ENCODE measurements around the gene CORO7. TPM values are rescaled to one million over a fixed set of nuclear protein-coding genes. Genes with fewer than 3 reads are reported as not detected.
"Not testable (repeated sequence)": the region's sequence is repeated elsewhere in the genome, so short reads cannot be mapped to it uniquely, and the experiment has no call there.

The CORO7 gene
- polyA plus RNA-seq, 3 donors from 2014 or later, result 37.6 to 112 (median 37.8) TPM

DNA sequence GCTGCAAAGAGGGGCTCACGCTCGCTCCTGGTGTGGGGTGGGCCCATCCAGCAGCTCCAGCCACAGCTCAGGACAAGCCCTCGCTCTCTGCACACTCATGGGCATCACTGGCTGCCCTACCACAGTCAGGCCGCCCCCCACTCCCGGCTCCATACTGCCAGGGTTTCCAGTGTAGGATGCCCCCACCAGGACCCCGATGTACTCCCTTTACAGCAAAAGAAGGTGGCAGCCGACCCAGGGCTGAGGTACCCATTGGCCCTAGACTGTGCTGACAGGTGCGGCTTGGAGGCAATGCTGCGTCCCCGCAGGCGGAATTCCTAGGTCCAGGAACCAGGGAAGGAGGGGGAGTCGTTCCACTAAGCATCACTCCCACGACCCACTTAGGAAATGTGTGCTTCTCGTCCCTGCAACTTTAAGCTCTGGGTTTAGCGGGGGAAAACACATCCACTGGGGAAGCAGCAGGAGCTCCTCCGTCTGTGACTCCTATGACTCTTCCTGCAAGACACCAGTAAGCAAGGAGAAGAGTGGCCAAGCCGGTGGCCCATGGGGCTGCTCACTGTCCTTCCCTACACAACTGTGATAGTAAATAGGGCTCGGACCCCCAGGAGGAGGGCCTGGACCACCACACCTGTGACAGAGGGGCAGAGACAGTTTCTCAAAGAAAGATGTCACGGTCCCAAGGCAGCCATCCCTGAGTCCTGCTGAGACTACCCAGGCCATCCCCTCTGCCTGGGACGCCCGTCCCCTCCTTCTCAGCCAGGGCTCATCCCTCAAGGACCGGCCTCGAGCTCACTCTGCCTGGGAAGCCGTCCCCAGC lies 13.1 kb downstream of the CORO7 start:
- peak overlapping the region in 3 of 6 donors; percentile 28 to 85 (median 35) for H3K27ac Mint-ChIP-seq
- DNase-seq, result no peak
- peaks cover 12 to 16% of the 10 kb centered on the region in 2 donors for H3K4me1 Mint-ChIP-seq
- peaks cover 0 to 2% (median 0%) of the 10 kb centered on the region in 6 donors for H3K9me3 Mint-ChIP-seq
- peaks cover 13 to 25% (median 15%) of the 10 kb centered on the region in 3 donors for H3K36me3 Mint-ChIP-seq
- no peak overlapping the region for H3K4me3 Mint-ChIP-seq
- peaks cover 36 to 65% (median 39%) of the 10 kb centered on the region in 3 donors for H3K27me3 Mint-ChIP-seq (ENCODE audit: low read depth in 3 of 3)

DNA sequence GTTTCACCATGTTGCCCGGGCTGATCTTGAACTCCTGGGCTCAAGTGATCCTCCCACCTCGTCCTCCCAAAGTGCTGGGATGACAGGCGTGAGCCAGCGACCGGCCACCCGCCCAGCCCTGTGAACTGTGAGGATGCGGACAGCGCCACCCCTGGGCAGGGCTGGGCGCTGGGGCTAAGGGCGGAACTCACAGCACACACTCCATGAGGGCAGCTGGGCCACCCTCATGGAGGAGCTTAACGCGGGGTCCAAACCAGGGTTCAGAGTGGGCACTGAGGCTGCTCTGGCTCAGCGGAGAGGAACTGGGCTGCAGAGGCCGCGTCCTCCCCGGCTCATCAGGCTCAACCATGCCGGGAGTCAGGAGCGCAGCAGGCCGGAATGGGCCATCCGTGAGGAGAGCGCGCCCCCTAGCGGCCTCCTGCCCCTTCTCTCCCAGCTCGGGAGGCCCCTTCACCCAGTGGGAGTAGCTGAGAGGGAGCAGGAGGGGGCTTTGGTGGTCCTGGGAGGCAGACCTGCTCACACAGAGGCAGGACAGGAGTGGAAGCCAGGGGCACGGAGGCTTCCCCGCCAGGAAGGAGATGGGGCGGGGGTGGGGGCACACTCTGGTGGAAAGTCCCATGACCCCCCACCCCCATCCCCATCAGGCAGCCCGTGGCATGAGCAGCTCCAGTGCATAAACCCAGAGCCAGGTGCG lies 13.8 kb downstream of the CORO7 start:
- Mint-ChIP-seq H3K4me3 (no peak overlapping the region), H3K4me1 (peaks cover 12 to 16% of the 10 kb centered on the region in 2 donors), H3K9me3 (peaks cover 0 to 2% (median 0%) of the 10 kb centered on the region in 6 donors), H3K36me3 (peaks cover 13 to 25% (median 15%) of the 10 kb centered on the region in 3 donors), H3K27me3 (ENCODE audit: low read depth in 3 of 3) (peaks cover 36 to 65% (median 42%) of the 10 kb centered on the region in 3 donors), H3K27ac (peak overlapping the region in 1 of 6 donors; percentile 35)
- DNase-seq, result peak; percentile 54 to 63 (median 61)

DNA sequence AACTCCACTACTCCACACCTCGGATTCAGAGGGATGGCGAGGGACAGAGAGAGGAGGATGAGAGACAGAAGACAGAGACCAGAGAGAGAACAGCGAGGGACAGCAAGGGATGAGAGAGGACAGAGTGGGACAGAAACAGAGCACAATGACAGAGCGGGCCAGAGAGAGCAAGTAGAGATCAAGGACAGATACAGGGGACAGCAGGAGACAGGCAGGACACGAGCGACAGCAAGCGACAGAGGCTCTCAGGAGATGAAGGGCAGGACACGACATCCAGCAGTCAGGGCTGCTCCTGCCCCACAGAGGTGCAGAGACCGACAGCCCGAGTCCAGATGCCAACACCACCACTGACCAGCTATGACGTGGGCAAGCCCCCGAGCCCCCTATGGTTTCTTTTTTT lies 14.9 kb downstream of the CORO7 start:
- H3K9me3 Mint-ChIP-seq, result peaks cover 0 to 2% (median 0%) of the 10 kb centered on the region in 6 donors
- H3K4me3 Mint-ChIP-seq, result no peak overlapping the region
- peaks cover 32 to 59% (median 44%) of the 10 kb centered on the region in 3 donors for H3K27me3 Mint-ChIP-seq (ENCODE audit: low read depth in 3 of 3)
- H3K36me3 Mint-ChIP-seq, result peaks cover 13 to 25% (median 15%) of the 10 kb centered on the region in 3 donors
- no peak for DNase-seq
- H3K27ac Mint-ChIP-seq, result peak overlapping the region in 3 of 6 donors; percentile 23 to 65 (median 50)
- peaks cover 12 to 16% of the 10 kb centered on the region in 2 donors for H3K4me1 Mint-ChIP-seq

DNA sequence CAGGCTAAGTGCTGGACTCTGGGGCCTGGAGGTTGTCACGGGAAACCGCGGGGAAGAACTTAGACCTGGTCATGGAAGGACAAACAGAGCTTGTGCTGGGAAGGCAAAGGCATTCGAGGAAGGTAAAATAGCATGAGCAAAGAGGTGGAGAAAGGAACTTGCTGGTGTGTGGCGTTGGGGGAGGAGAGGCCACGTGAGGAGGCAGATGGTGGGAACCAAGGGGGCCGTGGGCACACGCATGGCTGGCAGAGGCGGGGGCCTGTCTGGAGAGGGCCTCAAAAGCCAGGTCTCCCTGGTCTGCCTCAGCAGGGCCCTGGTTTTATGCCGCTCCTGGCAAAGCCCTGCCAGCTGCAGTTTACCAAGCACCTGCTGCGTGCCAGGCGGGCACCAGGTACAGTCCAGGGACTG lies 15.3 kb downstream of the CORO7 start:
- Mint-ChIP-seq H3K9me3 (peaks cover 0 to 2% (median 0%) of the 10 kb centered on the region in 6 donors), H3K27me3 (ENCODE audit: low read depth in 3 of 3) (peaks cover 28 to 55% (median 40%) of the 10 kb centered on the region in 3 donors), H3K4me3 (peak overlapping the region in 1 of 5 donors; percentile 24), H3K36me3 (peaks cover 13 to 25% (median 15%) of the 10 kb centered on the region in 3 donors), H3K27ac (peak overlapping the region in 4 of 6 donors; percentile 12 to 85 (median 22)), H3K4me1 (peaks cover 12 to 16% of the 10 kb centered on the region in 2 donors)
- no peak for DNase-seq

DNA sequence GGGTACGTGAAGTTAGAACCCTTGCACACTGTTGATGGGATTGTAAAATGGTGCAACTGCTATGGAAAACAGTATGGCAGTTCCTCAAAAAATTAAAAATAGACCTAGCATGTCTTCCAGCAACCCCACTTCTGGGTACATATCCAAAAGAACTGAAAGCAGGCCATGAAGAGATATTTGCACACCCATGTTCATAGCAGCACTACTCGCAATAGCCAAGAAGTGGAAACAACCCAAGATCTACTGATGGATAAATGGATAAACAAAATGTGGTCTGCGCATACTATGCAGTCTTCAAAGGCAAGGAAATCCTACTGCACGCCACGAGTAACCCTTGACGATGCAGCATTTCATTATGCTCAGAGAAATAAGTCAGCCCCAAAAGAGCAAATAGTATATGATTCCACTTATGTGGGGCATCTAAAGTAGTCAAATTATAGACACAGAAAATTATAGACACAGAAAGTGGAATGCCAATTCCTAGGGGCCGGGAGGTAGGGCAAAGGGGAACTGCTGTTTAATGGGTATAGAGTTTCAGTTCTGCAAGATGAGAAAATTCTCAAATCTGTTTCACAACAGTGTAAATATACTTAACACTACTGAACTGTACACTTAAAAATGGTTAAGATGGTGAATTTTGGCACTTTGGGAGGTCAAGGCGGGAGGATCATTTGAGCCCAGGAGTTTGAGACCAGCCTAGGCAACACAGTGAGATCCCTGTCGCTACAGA lies 17.2 kb downstream of the CORO7 start:
- peaks cover 11 to 23% of the 10 kb centered on the region in 2 donors for H3K4me1 Mint-ChIP-seq
- peaks cover 4 to 17% (median 16%) of the 10 kb centered on the region in 3 donors for H3K36me3 Mint-ChIP-seq
- DNase-seq, result no peak
- H3K27me3 Mint-ChIP-seq (ENCODE audit: low read depth in 3 of 3), result peaks cover 16 to 40% (median 38%) of the 10 kb centered on the region in 3 donors
- H3K4me3 Mint-ChIP-seq, result no peak overlapping the region
- no peaks in the 10 kb centered on the region for H3K9me3 Mint-ChIP-seq
- H3K27ac Mint-ChIP-seq, result peak overlapping the region in 3 of 6 donors; percentile 8 to 62 (median 20)

DNA sequence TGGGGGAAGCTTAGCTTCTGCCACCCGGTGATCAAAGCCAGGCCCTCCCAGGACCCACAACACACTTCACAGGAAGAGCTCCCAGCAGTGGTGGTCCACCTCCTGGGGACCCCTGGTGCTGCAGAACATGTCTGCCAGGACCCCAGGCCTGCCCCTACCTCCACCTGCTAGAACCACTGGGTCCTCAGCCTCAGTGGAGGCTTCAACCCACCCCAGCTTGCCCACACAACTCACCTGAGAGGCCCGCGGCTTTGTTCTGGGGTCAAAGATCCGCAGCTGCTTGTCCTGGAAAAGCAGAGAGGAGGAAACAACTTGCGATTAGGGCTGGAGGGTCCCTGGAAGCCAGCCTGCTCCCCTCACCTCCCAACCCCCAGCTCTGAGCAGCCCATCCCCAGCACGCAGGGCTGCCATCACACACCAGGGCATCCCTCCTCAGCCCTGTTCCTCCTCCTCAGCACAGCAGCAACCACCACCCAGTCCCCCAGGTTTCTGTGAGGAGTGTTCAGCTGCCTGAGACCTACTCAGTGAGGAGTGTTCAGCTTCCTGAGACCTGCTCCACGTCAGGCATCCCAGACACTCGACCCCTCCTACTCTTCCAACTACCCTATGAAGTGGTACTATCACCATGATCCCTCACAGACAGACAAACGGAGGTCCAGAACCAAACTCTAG lies 21.2 kb downstream of the CORO7 start:
- Mint-ChIP-seq H3K27ac (peak overlapping the region in 4 of 6 donors; percentile 30 to 70 (median 46)), H3K36me3 (peaks cover 0 to 8% (median 8%) of the 10 kb centered on the region in 3 donors), H3K27me3 (ENCODE audit: low read depth in 3 of 3) (peaks cover 8 to 23% (median 17%) of the 10 kb centered on the region in 3 donors), H3K4me3 (no peak overlapping the region), H3K4me1 (peaks cover 7 to 12% of the 10 kb centered on the region in 2 donors), H3K9me3 (no peaks in the 10 kb centered on the region)
- DNase-seq, result no peak

DNA sequence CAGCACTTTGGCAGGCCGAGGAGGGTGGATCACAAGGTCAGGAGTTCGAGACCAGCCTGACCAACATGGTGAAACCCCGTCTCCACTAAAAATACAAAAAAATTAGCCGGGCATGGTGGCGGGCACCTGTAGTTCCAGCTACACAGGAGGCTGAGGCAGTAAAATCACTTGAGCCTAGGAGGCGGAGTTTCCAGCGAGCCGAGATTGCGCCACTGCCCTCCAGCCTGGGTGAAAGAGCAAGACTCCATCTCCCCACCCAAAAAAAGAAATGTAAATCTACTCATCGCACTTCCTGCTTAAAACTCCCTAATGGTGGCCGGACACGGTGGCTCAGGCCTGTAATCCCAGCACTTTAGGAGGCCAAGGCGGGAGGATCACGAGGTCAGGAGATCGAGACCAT lies 22.5 kb downstream of the CORO7 start:
- H3K9me3 Mint-ChIP-seq, H3K36me3 Mint-ChIP-seq, H3K27ac Mint-ChIP-seq, H3K4me1 Mint-ChIP-seq, DNase-seq, H3K4me3 Mint-ChIP-seq: not testable (repeated sequence)
- peaks cover 4 to 22% (median 21%) of the 10 kb centered on the region in 3 donors for H3K27me3 Mint-ChIP-seq (ENCODE audit: low read depth in 3 of 3)

DNA sequence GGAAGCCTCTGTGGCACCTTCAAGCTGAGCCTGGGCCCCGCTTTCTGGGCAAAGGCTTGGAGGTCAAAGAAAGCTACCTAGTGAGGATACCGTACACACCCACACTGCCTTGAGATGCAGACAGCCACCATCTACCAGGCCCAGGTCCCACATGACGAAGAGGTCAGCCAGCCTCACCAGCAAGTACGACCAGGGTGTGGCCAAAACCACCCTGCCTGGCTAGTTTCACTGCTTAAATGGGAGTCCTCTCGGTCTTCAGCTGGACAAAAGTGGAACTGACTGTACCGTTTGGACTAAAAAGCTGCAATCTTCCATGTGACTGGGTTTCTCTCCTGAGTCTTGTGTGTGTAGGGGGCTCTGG lies 23.2 kb downstream of the CORO7 start:
- Mint-ChIP-seq H3K9me3 (no peaks in the 10 kb centered on the region), H3K27ac (no peak overlapping the region), H3K36me3 (peaks cover 0 to 8% (median 4%) of the 10 kb centered on the region in 3 donors), H3K4me1 (peaks cover 6% of the 10 kb centered on the region in 2 donors), H3K4me3 (no peak overlapping the region), H3K27me3 (ENCODE audit: low read depth in 3 of 3) (peaks cover 4 to 22% (median 21%) of the 10 kb centered on the region in 3 donors)
- DNase-seq, result no peak

DNA sequence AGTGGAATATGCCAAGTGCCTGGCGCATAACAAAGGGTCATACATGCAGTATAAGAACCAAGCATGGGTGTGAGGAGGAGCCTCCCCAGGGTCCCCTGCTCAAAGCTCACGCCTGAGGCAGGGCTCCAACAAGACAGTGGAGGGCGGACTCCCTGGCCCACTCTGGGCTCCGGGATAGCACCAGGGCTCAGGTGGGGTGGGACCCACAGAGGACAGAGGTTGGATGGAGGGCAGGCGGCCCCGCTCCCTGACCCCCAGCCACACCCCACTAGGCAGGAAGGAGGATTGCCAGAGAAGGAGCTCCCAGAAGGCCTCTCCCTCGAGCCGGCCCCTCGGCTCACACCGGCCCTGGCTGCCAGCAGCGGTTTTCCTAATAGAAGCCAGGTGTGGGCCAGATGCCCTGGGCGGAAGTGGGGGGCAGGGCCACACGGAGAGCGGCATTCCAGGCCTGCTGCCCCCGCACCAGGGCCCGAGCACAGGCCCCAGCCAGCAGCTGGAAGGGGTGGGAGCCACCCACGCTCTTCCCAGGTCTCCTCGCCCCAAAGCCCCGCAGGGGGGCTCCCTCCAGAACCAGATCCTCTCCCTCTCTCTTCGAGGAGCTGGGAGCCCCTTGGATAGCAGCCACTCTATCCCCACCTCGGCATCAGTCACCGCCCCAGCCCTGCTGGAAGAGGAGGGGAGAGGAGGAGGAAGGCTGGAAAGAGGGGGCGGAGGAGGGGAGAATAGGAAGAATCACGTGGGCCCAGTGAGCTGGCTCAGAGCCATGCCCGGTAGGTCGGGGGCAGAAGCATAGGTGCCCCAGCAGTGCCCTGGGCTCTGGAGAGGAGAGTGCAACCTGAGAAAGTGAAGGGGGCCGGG lies 23.8 kb downstream of the CORO7 start:
- Mint-ChIP-seq H3K27me3 (ENCODE audit: low read depth in 3 of 3) (peaks cover 4 to 21% (median 21%) of the 10 kb centered on the region in 3 donors), H3K36me3 (peaks cover 0 to 8% (median 4%) of the 10 kb centered on the region in 3 donors), H3K27ac (no peak overlapping the region), H3K4me3 (no peak overlapping the region), H3K4me1 (peaks cover 6% of the 10 kb centered on the region in 2 donors), H3K9me3 (no peaks in the 10 kb centered on the region)
- no peak for DNase-seq

DNA sequence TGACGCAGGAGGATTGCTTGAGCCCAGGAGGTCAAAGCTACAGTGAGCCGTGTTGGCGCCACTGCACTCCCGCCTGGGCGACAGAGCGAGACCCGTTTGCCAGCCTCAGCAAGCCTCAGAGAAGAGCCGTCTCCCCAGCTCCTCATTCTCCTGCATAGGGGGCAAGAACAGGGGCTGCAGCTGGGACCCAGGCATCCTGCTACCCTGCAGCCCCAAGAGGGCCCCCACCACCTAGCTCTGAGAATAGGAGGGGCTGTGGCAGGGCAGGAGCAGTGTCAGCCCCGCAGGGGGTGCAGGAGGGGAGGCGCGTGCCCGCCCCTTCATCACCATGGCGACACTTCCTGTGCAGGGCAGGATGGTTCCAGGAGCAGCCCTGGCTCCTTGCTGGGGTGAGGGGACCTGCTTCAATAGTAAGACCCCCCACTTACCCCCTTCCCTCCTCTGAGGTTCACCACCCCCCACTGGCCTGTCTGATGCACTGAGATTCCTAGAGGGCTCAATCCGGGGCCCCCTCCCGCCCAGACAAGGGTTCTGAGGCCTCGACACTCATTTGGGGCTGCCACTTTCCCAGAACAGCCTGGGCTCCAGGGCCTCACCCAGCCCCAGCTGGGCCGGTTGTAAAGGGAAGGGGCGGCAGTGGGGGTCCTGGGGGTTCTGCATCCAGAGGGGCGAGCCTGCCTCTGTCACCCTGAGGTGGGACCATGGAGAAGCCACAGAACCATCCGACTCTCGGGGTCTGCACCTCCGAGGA lies 24.6 kb downstream of the CORO7 start:
- no peak for DNase-seq
- H3K27ac Mint-ChIP-seq, result no peak overlapping the region
- peaks cover 4 to 21% (median 18%) of the 10 kb centered on the region in 3 donors for H3K27me3 Mint-ChIP-seq (ENCODE audit: low read depth in 3 of 3)
- no peak overlapping the region for H3K4me3 Mint-ChIP-seq
- H3K4me1 Mint-ChIP-seq, result peaks cover 6% of the 10 kb centered on the region in 2 donors
- peaks cover 0 to 8% (median 4%) of the 10 kb centered on the region in 3 donors for H3K36me3 Mint-ChIP-seq
- H3K9me3 Mint-ChIP-seq, result no peaks in the 10 kb centered on the region

DNA sequence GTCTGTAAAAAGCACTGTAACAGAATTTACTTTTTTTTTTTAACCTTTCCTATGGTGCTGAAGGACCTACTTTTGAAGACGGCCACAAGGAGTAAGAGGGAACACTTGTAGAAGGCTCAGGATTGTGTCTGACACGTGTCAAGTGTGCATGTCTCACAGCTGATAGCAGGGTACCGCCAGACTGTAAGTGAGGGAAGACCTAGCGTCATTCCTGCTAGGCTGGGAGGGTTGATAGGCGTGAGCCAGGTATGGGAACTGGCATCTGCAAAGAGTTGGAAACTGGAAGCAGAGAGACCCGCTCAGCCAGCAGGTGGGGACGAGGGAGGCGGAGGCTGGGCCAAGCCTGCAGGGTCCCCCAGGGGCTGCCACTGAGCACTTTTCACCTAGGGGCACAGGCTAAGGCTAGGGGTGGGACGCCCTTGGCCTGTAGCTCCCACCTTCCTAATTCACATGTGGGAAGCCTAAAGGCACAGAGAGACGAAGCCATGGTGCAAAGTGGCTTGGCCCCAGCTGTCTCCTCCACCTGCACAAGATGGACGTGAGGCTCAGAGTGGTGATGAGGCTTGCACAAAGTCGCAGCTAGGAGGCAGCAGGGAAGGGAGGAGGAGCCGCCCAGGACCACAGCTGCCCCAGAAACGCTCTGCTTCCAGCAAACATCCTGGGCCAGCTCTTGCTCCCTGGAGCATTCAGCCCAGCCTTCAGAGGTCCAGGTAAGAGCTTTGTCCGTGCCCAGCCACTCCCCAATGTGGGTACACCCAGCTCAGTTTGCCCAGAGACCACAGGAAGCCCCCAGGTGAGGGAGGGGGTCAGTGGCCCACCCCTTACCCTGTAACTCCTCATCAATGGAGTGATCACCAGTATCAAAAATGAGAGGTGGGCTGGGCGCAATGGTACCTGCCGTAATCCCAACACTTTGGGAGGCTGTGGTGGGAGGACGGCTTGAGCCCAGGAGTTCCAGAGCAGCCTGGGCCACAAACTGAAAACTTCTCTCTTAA lies 25.8 kb downstream of the CORO7 start:
- H3K27ac Mint-ChIP-seq, result peak overlapping the region in 1 of 6 donors; percentile 79
- H3K27me3 Mint-ChIP-seq (ENCODE audit: low read depth in 3 of 3), result peaks cover 3 to 21% (median 16%) of the 10 kb centered on the region in 3 donors
- peaks cover 0 to 6% (median 1%) of the 10 kb centered on the region in 3 donors for H3K36me3 Mint-ChIP-seq
- peak overlapping the region in 1 of 5 donors; percentile 7 for H3K4me3 Mint-ChIP-seq
- H3K9me3 Mint-ChIP-seq, result no peaks in the 10 kb centered on the region
- DNase-seq, result no peak
- H3K4me1 Mint-ChIP-seq, result peaks cover 4 to 5% of the 10 kb centered on the region in 2 donors
